Stimulated activated CD8-positive, alpha-beta memory T cell treated with anti-CD3 and anti-CD28 coated beads, Interleukin-2, amount 100 ng/mL, for 48 hours (primary cell): Measurements from ENCODE around the gene DNAJC7.
"Not testable (repeated sequence)": the region's sequence is repeated elsewhere in the genome, so short reads cannot be mapped to it uniquely, and the experiment has no call there.

Experiments
- DNase-seq, 2 donors: peaks; one replicate each; pipeline ENCODE4 v3.0.0-alpha.2; 2020; ENCODE audit warnings: low read depth in 2 of 2

The DNAJC7 gene

GRCh38 chr17:42040818-42041217 is 23.6 kb upstream of the DNAJC7 start:
- DNase-seq, result no peak

DNA sequence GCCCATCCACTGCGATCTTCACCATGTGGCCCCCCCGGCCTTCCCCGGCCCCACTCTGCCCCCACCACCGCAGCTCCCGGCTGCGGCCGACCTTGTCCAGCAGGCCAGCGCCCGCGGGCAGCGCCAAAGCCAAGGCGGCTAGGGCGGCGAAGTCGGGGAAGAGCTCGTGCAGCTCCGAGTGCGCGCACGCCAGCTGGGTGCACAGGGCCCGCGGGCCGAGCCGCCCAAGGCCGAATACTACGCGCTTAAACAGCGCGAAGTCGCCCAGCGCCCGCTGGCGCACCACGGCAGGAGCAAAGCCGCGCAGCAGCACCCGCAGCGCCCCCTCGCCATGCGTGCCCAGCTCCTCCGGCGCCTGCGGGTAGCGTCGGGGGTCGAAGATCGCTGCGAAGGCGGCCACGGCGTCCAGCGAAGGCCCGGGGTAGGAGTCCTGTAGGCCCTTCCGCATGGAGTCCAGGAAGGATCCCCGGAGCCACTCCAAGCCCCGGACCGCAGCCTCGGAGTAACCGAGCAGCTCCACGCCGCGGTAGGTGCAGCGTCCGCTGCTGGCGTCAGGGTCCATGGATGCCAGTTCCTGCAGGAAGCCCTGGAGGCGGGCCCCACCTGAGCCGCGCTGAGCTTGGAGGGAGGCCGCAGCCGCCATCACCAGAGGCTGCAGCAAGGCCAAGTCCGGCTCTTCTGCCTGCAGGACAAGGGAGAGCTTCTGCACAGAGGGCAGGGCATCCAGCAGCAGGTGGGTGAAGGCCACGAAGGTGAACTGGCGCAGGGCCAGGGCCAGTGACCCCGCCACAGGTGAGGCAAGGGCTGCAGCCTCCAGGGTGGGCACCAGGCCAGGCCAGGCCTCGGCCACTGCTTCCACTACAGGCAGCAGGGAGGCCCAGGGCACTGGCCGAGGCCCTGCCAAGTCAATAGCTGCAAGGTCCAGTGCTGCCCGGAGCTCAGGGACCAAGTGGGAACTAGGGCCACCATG is 22.8 kb upstream of the DNAJC7 start:
- no peak for DNase-seq

DNA sequence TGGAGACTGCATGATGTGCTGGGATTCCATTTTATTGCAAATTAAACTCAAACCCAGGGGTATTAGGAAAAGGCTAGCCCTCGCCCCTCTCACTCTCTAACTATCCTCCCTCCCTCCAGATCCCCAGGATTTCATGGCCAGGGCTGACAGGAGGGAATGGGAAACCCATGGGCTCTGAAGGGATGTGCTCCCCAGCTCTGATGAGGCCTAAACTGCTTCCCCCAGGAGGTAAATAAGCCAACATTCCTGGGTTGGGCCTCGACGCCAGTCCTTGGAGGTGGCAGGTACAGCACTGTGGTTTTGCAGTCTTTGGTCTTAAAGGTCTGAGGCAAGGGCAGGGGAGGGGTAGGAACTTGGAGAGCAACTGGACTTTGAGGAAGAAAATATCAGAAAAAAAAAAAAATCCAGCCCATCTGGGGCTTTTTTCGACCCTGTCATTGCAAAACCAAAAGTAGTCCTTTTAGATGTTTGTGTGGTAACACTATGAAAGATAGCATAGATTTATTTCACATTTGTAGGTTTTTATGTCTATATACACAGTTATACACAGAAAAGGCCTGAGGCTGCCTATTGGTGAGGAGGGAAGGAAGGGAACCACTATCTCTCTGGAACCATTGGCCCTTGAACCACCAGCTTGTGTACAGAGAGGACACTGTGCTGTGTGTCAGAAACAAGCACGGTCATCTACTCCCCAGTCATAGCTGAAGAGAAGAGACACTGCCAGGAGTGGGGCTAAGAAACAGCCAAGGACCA is 21.2 kb upstream of the DNAJC7 start:
- no peak for DNase-seq

- no peak for DNase-seq
These were observed 16.8 kb upstream of the DNAJC7 start for GRCh38 chr17:42034059-42034458.

- DNase-seq, result no peak
These were observed 14.3 kb upstream of the DNAJC7 start for GRCh38 chr17:42031584-42031983.

DNA sequence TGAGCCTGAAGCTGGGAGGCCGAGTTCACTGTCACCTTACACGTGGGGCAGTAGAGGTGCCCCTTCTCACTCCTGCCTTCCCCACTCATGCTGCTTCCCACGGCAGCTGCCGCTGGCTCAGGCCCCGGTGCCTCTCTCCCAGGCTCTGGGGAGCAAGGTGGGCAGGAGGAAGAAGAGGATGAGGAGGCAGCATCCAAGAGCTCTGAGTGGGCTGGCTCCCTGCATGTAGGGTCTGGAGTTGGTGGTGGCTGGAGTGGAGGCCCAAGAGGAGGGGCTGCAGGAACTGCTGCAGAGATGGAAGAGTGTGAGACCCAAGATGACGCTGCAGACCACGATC is 11.5 kb upstream of the DNAJC7 start:
- no peak for DNase-seq

GRCh38 chr17:42027961-42028790 is 10.9 kb upstream of the DNAJC7 start:
- no peak for DNase-seq

- no peak for DNase-seq
These were observed 10.3 kb upstream of the DNAJC7 start for GRCh38 chr17:42027590-42027889.

GRCh38 chr17:42026857-42027589 is 9.8 kb upstream of the DNAJC7 start:
- DNase-seq, result no peak

DNA sequence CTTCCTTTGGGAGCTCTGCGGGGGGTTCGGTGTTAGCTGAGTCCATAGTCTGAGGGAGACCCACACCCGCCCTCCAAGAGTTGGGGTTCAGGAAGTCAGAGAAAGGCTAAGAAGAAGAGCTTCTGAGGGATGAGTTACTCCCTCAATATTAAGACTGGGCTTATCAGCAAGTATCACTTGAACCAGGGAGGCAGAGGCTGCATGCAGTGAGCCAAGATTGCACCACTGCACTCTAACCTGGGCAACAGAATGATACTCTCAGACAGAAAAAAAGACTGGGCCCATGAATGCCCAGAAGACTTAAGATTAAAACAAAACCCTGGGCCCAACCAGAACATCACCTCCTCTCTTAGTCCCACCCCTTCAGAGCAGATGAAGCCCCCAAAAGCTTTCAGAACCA is 8.7 kb upstream of the DNAJC7 start:
- DNase-seq, result no peak

GRCh38 chr17:42025191-42025579 is 7.9 kb upstream of the DNAJC7 start:
- no peak for DNase-seq

DNA sequence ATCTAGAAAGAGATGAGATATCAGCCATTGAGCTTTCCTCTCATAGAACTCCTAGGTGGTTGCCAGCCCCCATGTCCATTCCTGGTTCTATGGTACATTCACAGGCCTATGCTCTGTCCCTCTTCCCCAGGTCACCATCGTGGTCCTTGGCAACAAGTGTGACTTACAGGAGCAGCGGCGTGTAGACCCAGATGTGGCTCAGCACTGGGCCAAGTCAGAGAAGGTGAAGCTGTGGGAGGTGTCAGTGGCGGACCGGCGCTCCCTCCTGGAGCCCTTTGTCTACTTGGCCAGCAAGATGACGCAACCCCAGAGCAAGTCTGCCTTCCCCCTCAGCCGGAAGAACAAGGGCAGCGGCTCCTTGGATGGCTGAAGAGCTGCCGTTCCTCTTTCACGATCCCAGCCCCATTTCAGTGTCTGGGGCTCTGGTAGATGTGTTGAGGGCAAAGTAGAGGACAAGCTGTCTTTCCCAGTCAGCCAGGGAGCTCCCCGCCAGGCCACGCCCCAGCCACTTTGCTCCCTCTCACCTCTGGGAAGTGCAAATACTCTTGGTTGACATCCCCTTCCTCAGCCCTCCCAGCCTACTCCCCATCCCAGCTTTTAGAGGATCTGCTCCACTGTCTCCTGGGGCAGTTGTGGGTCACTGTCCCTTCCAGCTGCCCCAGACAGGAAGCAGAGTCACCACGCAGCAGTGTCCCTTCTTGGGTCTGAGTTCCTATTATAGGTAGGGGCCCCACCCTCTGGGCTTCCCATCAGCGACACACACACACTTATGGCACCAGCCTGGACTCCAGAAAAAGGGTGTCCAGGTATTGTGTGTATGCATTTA is 6.5 kb upstream of the DNAJC7 start:
- no peak for DNase-seq

DNA sequence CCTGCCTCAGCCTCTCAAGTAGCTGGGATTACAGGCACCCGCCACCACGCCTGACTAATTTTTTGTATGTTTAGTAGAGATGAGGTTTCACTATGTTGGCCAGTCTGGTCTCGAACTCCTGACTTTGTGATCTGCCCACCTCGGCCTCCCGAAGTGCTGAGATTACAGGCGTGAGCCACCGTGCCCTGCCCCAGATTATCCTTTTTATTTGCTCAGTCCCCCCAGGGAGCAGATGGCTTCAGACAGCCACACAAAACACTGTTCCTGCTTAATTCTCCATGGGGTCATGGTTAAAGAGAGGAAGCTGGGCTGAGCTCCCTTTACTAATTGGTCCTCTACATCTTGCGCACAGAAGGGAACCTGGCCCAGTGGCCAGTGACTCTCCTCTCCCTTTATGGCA is 3.6 kb upstream of the DNAJC7 start:
- not testable (repeated sequence) for DNase-seq

DNA sequence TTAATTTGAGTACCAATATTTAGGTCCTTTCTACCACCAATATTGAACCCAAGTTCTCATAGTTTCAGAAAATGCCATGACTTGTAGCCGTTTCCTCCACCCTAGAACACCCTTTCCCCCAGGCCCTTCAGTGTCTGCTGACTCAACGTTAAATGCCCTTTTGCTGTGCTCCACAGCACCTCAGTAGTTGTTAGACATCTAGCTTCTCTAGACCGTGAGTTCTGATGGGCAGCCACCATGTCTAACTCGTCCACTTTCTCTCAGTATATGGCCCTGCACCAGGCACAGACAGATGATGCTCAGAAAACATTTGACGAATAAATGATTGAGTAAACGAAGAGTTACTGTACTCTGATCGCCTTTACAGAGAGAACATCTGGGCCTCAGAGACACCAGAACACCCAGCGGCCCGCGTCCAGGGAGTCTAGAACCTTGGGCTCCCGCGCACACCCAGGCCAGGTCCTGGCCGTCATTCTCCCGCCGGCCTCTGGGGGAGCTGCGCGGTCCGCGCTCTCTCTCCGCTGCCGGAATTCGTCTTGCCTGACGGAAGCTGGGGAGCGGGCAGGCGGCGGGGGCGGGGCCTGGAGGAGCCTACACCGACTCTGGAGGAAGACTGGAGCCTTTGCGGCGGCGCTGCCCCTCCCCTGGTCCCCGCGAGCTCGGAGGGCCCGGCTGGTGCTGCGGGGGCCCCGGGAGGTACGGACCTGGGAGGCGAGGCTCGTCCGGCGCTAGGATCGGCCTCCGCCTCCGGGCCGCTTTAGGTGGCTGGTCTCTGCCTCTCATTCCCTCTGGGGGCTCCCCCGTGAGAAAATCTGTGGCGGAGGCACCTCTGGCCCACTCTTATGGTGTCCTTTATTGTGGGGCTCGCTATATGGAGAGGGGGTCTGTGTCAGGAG is 2.5 kb upstream of the DNAJC7 start, which contains the start of gene NKIRAS2:
Gene NKIRAS2, plus strand, starts transcription at position 582 of the 896 bp plus-strand sequence. CDS start 1,488 bp downstream, outside the sequence.
- DNase-seq, result peak; percentile 91 to 92

- no peak for DNase-seq
These were observed 1.7 kb upstream of the DNAJC7 start for GRCh38 chr17:42018988-42019387.

GRCh38 chr17:42018339-42018738 is 1.1 kb upstream of the DNAJC7 start:
- no peak for DNase-seq

GRCh38 chr17:42017866-42018200 is 594 bp upstream of the DNAJC7 start:
- no peak for DNase-seq

DNA sequence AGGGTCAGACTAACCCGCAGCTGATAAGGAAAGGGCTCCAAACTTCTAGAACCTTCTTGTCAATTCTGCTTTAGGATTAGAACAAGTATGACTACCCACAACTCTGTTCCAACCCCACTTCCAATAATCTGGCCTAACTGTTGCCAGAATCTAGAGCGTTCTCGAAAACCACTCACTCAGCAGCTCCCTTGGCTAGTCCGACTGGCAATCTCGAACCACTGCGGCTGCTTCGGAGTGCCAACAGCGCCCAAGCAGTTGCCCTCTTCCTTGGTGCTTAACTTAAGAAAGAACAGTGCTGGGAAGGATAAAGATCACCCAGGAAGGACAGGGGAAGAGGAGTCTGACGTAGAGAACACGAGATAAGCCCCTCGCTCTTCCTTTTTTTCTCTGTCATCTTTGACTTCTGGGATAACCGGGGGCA is 818 bp downstream of the DNAJC7 start:
- DNase-seq, result no peak

DNA sequence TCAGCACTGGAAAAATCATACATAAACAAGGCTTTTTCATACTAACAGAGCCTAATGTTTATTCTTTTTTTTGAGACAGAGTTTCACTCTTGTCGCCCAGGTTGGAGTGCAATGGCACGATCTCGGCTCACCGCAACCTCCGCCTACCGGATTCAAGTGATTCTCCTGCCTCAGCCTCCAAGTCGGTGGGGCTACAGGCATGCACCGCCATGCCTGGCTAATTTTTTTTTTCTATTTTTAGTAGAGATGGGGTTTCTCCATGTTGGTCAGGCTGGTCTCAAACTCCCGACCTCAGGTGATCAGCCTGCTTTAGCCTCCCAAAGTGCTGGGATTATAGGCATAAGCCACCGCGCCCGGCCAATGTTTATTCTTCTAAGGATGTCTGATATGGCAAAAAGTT is 3.5 kb downstream of the DNAJC7 start:
- not testable (repeated sequence) for DNase-seq

GRCh38 chr17:42012363-42012762 is 4.9 kb downstream of the DNAJC7 start:
- DNase-seq, result not testable (repeated sequence)
